Measurements from ENCODE around the gene CASP8. TPM values are rescaled to one million over a fixed set of nuclear protein-coding genes. Genes with fewer than 3 reads are reported as not detected.

CASP8 gene
- total RNA-seq, 1 experiment from 2014 or later: 34.8 TPM

DNA sequence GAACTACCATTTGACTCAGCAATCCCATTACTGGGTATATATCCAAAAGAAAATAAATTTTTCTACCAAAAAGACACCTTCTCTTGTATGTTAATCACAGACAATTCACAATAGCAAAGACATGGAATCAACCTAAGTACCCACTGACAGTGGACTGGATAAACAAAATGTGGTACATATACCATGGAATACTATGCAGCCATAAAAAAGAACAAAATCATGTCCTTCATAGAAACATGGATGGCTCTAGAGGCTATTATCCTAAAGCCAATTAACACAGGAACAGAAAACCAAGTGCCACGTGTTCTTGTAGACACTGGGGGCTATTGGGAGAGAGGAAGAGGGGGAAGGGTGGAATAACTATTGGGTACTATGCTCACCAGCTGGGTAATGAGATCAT, 69.1 kb downstream of the CASP8 start:
- TF ChIP-seq SIN3A (IDR thresholded peaks at IDR 0.05; ENCODE audit: borderline replicate concordance, insufficient read depth, low read depth, low read length): no peak
- no peak for TF ChIP-seq TCF7L2 (IDR thresholded peaks at IDR 0.05; ENCODE audit: low read depth, low read length)
- TF ChIP-seq POLR2AphosphoS5 (IDR thresholded peaks at IDR 0.05; ENCODE audit: low read depth, low read length): no peak
- TF ChIP-seq, protein P1, sequence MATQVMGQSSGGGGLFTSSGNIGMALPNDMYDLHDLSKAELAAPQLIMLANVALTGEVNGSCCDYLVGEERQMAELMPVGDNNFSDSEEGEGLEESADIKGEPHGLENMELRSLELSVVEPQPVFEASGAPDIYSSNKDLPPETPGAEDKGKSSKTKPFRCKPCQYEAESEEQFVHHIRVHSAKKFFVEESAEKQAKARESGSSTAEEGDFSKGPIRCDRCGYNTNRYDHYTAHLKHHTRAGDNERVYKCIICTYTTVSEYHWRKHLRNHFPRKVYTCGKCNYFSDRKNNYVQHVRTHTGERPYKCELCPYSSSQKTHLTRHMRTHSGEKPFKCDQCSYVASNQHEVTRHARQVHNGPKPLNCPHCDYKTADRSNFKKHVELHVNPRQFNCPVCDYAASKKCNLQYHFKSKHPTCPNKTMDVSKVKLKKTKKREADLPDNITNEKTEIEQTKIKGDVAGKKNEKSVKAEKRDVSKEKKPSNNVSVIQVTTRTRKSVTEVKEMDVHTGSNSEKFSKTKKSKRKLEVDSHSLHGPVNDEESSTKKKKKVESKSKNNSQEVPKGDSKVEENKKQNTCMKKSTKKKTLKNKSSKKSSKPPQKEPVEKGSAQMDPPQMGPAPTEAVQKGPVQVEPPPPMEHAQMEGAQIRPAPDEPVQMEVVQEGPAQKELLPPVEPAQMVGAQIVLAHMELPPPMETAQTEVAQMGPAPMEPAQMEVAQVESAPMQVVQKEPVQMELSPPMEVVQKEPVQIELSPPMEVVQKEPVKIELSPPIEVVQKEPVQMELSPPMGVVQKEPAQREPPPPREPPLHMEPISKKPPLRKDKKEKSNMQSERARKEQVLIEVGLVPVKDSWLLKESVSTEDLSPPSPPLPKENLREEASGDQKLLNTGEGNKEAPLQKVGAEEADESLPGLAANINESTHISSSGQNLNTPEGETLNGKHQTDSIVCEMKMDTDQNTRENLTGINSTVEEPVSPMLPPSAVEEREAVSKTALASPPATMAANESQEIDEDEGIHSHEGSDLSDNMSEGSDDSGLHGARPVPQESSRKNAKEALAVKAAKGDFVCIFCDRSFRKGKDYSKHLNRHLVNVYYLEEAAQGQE (IDR thresholded peaks at IDR 0.05; ENCODE audit: insufficient read depth in 1 of 2, low read depth in 2 of 2, low read length in 1 of 2): no peak
- TF ChIP-seq, protein P2, sequence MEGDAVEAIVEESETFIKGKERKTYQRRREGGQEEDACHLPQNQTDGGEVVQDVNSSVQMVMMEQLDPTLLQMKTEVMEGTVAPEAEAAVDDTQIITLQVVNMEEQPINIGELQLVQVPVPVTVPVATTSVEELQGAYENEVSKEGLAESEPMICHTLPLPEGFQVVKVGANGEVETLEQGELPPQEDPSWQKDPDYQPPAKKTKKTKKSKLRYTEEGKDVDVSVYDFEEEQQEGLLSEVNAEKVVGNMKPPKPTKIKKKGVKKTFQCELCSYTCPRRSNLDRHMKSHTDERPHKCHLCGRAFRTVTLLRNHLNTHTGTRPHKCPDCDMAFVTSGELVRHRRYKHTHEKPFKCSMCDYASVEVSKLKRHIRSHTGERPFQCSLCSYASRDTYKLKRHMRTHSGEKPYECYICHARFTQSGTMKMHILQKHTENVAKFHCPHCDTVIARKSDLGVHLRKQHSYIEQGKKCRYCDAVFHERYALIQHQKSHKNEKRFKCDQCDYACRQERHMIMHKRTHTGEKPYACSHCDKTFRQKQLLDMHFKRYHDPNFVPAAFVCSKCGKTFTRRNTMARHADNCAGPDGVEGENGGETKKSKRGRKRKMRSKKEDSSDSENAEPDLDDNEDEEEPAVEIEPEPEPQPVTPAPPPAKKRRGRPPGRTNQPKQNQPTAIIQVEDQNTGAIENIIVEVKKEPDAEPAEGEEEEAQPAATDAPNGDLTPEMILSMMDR (IDR thresholded peaks at IDR 0.05): no peak
- ChIA-PET POLR2A (interaction anchor here (0.5 kb wide), 1 partner anchor 479 kb away, joined by 3 read pairs; no protein-coding TSS in a partner anchor), CTCF (no interaction called here)
- intact Hi-C loops (cut with micrococcal nuclease; ENCODE audit: unreplicated experiment) (no loop called here), in situ Hi-C loops (cut with HindIII; ENCODE audit: low pct_unique_long_range_greater_than_20kb, low sequenced_read_pairs) (no loop called here)
- no peaks in the 10 kb centered on the region for H3K36me3 ChIP-seq (ENCODE audit: control insufficient read depth, insufficient read depth, low read length)
- no peaks in the 10 kb centered on the region for H3K4me1 ChIP-seq (ENCODE audit: control insufficient read depth, insufficient read depth, low read length)
- H3K27me3 ChIP-seq (ENCODE audit: control insufficient read depth, insufficient read depth, low read length): no peaks in the 10 kb centered on the region
- DNase-seq (ENCODE audit: low read depth, low spot score): no peak
- no peaks in the 10 kb centered on the region for H3K9me3 ChIP-seq (ENCODE audit: control insufficient read depth, insufficient read depth, low read depth, low read length)
- no peak for ATAC-seq
- H3K4me3 ChIP-seq (ENCODE audit: low read depth in 2 of 2, low read length in 2 of 2): no peak overlapping the region
- BruUV-seq (replicated peaks): no TSS peak
- H3K27ac ChIP-seq (ENCODE audit: low read length): no peak overlapping the region

Other genes starting within 250 kb of the CASP8 start
- gene HYCC2, start 188.9 kb upstream of the CASP8 start, total RNA-seq (2021; ENCODE audit: unreplicated experiment): 12.0 TPM
- gene NDUFB3, start 188.5 kb upstream of the CASP8 start, total RNA-seq (2021; ENCODE audit: unreplicated experiment): 88.6 TPM
- 46.3 TPM for gene CFLAR, start 144.4 kb upstream of the CASP8 start, total RNA-seq (2021; ENCODE audit: unreplicated experiment)
- 0.87 TPM for gene CASP10, start 77.4 kb upstream of the CASP8 start, total RNA-seq (2021; ENCODE audit: unreplicated experiment)
- 0.39 TPM for gene FLACC1, start 96.8 kb downstream of the CASP8 start, total RNA-seq (2021; ENCODE audit: unreplicated experiment)
- 35.7 TPM for gene TRAK2, start 190.9 kb downstream of the CASP8 start, total RNA-seq (2021; ENCODE audit: unreplicated experiment)
- gene STRADB, start 191.2 kb downstream of the CASP8 start, total RNA-seq (2021; ENCODE audit: unreplicated experiment): 33.4 TPM

All from Panc1 (cell line).